LNCAP (cell line): ENCODE measurements around the gene KPNA3.

Experiments used
- CTCF ChIP-seq: fragments of 450-650 bp; IDR thresholded peaks from 2 replicates; pipeline ENCODE4 v1.5.1; 2017; ENCODE audit warnings: mild to moderate bottlenecking

KPNA3 gene

DNA sequence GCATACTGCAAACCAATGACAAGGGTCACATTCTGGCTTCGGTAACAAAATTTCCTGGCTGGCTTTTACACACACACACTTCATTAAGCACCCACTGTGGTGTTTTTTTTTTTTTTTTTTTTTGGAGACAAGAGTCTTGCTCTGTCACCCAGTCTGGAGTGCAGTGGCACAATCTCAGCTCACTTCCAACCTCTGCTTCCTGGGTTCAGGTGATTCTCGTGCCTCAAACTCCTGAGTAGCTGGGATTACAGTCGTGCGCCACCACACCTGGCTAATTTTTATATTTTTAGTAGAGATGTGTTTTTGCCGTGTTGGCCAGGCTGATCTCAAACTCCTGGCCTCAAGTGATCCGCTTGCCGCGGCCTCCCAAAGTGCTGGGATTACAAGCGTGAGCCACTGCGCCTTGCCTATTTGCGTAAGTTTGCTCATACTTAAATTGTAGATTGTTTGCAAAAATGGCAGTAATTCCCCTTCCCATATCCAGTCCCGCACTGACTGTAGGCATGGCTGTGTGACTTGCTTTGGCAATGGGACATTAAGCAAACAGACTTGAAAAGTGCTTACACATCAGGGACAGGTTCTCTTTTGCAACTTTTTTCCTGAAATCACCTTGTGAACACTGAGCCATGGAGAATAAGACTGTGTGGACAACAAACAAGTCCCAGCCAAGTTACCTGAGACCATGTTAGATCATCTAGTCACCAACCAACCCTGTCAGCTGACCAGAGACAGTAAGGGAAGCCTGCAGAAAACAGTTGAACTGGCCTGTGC, 59.1 kb downstream of the KPNA3 start:
- no peak for TF ChIP-seq CTCF

DNA sequence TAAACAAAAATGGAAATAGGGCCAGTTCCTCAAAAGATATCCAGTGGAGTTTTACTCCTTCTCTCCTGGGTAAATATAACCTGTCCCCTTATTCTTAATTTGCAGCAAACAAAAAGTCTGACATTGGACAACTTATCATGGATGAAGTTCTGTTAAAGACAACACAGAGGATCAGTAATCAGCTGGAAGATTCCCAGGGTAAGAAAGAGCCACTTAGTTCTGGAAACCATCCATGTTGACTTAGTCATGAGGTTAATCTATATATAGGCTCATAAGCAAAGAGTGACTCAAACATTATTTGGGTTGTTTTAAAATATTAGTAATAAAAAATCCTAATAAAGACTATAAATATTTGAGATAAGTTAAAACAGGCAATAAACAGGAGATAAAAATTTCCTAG, 60.7 kb downstream of the KPNA3 start:
- no peak for TF ChIP-seq CTCF

DNA sequence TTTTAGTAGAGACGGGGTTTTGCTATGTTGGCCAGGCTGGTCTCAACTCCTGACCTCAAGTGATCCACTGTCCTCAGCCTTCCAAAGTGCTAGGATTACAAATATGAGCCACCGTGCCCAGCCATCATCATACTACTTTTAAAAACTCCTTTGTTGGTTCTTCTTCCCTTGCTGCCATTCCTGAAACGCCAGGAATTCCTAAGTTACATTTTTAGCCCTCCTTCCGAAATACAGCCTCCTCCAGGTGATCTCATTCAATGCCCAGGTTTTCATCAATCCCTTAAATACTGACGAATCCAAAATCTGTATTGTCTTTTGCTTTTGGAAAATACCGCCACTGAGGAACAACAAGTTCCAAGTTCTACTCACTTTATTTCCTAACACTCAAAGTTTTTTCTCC, 75.9 kb downstream of the KPNA3 start:
- no peak for TF ChIP-seq CTCF

DNA sequence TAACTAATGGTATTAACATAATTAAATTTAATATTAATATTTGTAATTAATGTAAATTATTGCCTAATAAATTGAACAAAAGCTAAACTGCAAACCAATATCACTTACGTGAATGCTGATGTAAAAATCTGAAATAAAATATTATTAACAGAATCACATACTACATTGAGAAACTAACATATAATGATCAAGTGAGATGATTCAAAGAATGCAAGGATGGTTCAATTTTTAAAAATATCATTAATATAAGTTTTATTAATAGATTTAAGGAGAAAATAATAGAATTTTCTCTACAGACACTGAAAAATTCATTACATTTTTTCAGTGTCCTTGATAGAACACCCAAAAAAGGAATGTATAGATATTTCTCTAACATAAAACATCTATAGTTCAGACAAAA, 77.7 kb downstream of the KPNA3 start:
- TF ChIP-seq CTCF: no peak

- no peak for TF ChIP-seq CTCF
Observed at GRCh38 chr13:49711218-49711863, 81.1 kb downstream of the KPNA3 start.

- TF ChIP-seq CTCF: no peak
Observed at GRCh38 chr13:49701491-49701890, 91.0 kb downstream of the KPNA3 start.

GRCh38 chr13:49697468-49697867, 95.0 kb downstream of the KPNA3 start:
- no peak for TF ChIP-seq CTCF
